B cell (primary cell): ENCODE measurements around the gene PPP3CA. TPM values are rescaled to one million over a fixed set of nuclear protein-coding genes. Genes with fewer than 3 reads are reported as not detected.

Experiments used
- ATAC-seq: fragments of 200-7000 bp; cut with Tn5 transposase; one replicate; pipeline ENCODE4 v1.10.0; 2021; ENCODE audit warnings: low read depth, mild to moderate bottlenecking, moderate number of reproducible peaks, moderate library complexity
- CTCF ChIA-PET: fragments of 350-600 bp; sonication (Branson Sonifier 250); formaldehyde crosslinking; loops from one replicate; lab custom pipeline; 2021; ENCODE audit warnings: antibody characterized with exemption, inconsistent platforms; lab: Charles Lee
- POLR2A ChIA-PET: fragments of 350-600 bp; sonication (Branson Sonifier 250); formaldehyde crosslinking; loops from one replicate; lab custom pipeline; 2021; ENCODE audit warnings: antibody characterized with exemption; lab: Charles Lee
- DNase-seq: peaks from one replicate; pipeline ENCODE4 v3.0.0; 2013
- H2AFZ ChIP-seq: 2 replicates; pipeline ENCODE4 v1.6.1; 2012; ENCODE audit warnings: mild to moderate bottlenecking, low read depth, low read length; ENCODE audit not compliant: insufficient read depth, poor library complexity, severe bottlenecking
- H3K27ac ChIP-seq, 2 donors: 1 replicate in 1 of 2; 2 replicates in 1 of 2; pipeline ENCODE4 v1.5.1; 2012 to 2013; ENCODE audit warnings: low read length in 2 of 2, mild to moderate bottlenecking in 2 of 2, moderate library complexity in 1 of 2
- H3K27me3 ChIP-seq, 4 experiments: fragments of 200-600 bp in 1 of 4; sonication (generic) in 1 of 4; replicated peaks in 1 of 4; 1 replicate in 2 of 4; 2 replicates in 2 of 4; pipeline versions ENCODE4 v1.6.1 to v1.7.0; 2013 to 2016; ENCODE audit warnings: low read length in 3 of 4, mild to moderate bottlenecking in 2 of 4, mixed read lengths in 1 of 4, moderate library complexity in 1 of 4; ENCODE audit not compliant: insufficient read depth in 4 of 4, control insufficient read depth in 3 of 4; ENCODE audit errors: control extremely low read depth in 1 of 4
- H3K36me3 ChIP-seq, 2 experiments: replicated peaks in 1 of 2; 1 replicate in 1 of 2; 2 replicates in 1 of 2; pipeline versions ENCODE4 v1.6.1 to v1.7.1; 2013; ENCODE audit warnings: low read length in 1 of 2; ENCODE audit not compliant: insufficient read depth in 2 of 2, control insufficient read depth in 1 of 2; ENCODE audit errors: control extremely low read depth in 1 of 2, extremely low read depth in 1 of 2
- H3K4me1 ChIP-seq, 2 donors: fragments of 200-600 bp in 1 of 2; sonication (generic) in 1 of 2; 1 replicate in 1 of 2; 2 replicates in 1 of 2; pipeline versions ENCODE4 v1.5.1 to v1.6.1; 2013 to 2017; ENCODE audit warnings: low read length in 2 of 2; ENCODE audit not compliant: control insufficient read depth in 2 of 2, insufficient read depth in 2 of 2
- H3K4me2 ChIP-seq: replicated peaks from 2 replicates; pipeline ENCODE3; 2012; ENCODE audit warnings: mild to moderate bottlenecking, low read depth, low read length; ENCODE audit not compliant: poor library complexity, severe bottlenecking
- H3K4me3 ChIP-seq, 5 experiments: fragments of 200-600 bp in 1 of 5; sonication (generic) in 1 of 5; 1 replicate in 3 of 5; 2 replicates in 2 of 5; pipeline versions ENCODE4 v1.5.1 to v1.7.0; 2011 to 2016; ENCODE audit warnings: low read length in 4 of 5, mild to moderate bottlenecking in 4 of 5, low read depth in 2 of 5, control low read depth in 1 of 5, moderate library complexity in 1 of 5; ENCODE audit not compliant: insufficient read depth in 1 of 5; ENCODE audit errors: control extremely low read depth in 1 of 5, extremely low read depth in 1 of 5
- H3K79me2 ChIP-seq: fragments of 200-600 bp; sonication (generic); one replicate; pipeline ENCODE4 v1.6.0; 2016; ENCODE audit warnings: low read length; ENCODE audit not compliant: control insufficient read depth, insufficient read depth
- H3K9ac ChIP-seq: fragments of 200-600 bp; sonication (generic); 2 replicates; pipeline ENCODE4 v1.6.1; 2017; ENCODE audit warnings: mild to moderate bottlenecking, low read length, moderate library complexity
- H3K9me3 ChIP-seq, 3 donors: one replicate each; pipeline versions ENCODE4 v1.6.1 to v1.7.1; 2013; ENCODE audit warnings: low read length in 2 of 3; ENCODE audit not compliant: control insufficient read depth in 2 of 3, insufficient read depth in 1 of 3; ENCODE audit errors: control extremely low read depth in 1 of 3
- H4K20me1 ChIP-seq: 2 replicates; pipeline ENCODE4 v1.6.0; 2012; ENCODE audit warnings: mild to moderate bottlenecking, low read length; ENCODE audit not compliant: insufficient read depth, control insufficient read depth, poor library complexity, severe bottlenecking
- H3K27ac Mint-ChIP-seq: one replicate; pipeline ENCODE4 v1.8.0; 2021; ENCODE audit warnings: mixed read lengths
- H3K27me3 Mint-ChIP-seq: one replicate; pipeline ENCODE4 v1.8.0; 2021; ENCODE audit warnings: mixed read lengths
- H3K4me1 Mint-ChIP-seq: one replicate; pipeline ENCODE4 v1.8.0; 2021; ENCODE audit warnings: mixed read lengths
- H3K4me3 Mint-ChIP-seq: one replicate; pipeline ENCODE4 v1.8.0; 2021; ENCODE audit warnings: mixed read lengths
- H3K9me3 Mint-ChIP-seq: one replicate; pipeline ENCODE4 v1.8.0; 2022; ENCODE audit warnings: mixed read lengths; ENCODE audit not compliant: insufficient read depth
- EZH2 ChIP-seq: IDR thresholded peaks from 2 replicates; pipeline ENCODE4 v1.6.1; 2012; ENCODE audit warnings: borderline replicate concordance, low read depth, mild to moderate bottlenecking, moderate library complexity, low read length; ENCODE audit not compliant: insufficient read depth, poor library complexity, severe bottlenecking
- WGBS: methylation state at CpG from one replicate; pipeline ENCODE4 v1.1.5; 2013; ENCODE audit warnings: missing lambda C conversion rate; ENCODE audit not compliant: insufficient coverage; 5-methylcytosine and 5-hydroxymethylcytosine counted together
- intact Hi-C: fragments of 100-400 bp; cut with micrococcal nuclease; formaldehyde crosslinking; loops from one replicate; pipeline ENCODE4 v1.10.0; 2022
- polyA plus RNA-seq: library from polyadenylated mRNA; depleted of rRNA; stranded (reverse); fragments of >200 nt; gene quantifications from 2 replicates; pipeline ENCODE4 v1.2.3, GENCODE V29; 2012
- total RNA-seq, 2 donors: library from RNA; stranded (reverse); fragments of 120-200 nt in 1 of 2; gene quantifications; 1 replicate in 1 of 2; 2 replicates in 1 of 2; pipeline versions ENCODE4 v1.2.3 to v1.2.4, GENCODE V29; 2013 to 2022
- TF ChIP-seq, protein P1 (sequence below): fragments of 200-600 bp; IDR thresholded peaks from one replicate; pipeline ENCODE4 v1.8.0; 2022; ENCODE audit warnings: antibody characterized with exemption, mild to moderate bottlenecking

The PPP3CA gene
- total and polyA plus RNA-seq, 2 donors (not counting 1 experiment from before 2014, with no cell fraction given), result 14.3 to 85.1 TPM

DNA sequence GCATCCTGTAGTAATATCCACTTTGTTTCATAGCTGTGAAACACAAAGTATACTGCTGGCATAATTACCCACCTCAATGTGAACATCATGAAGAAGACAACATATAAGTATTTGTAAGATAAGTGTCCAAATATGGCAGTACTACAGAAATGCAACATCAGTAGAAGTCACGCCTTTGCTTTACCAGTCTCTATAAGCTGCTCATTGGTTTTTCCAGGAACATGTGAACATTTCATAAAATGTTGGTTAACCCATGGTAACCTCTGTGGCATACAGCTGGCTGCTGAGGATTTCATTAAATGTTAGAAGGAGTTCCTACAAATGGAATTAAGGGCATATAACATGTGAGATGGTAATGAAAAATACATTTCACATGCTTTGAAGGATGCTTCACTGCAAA is 77.6 kb downstream of the PPP3CA start:
- ATAC-seq, result no peak
- Mint-ChIP-seq H3K27me3 (no peaks in the 10 kb centered on the region), H3K9me3 (no peaks in the 10 kb centered on the region), H3K4me3 (no peak overlapping the region), H3K4me1 (peaks cover 63% of the 10 kb centered on the region), H3K27ac (no peak overlapping the region)
- TF ChIP-seq, protein P1, sequence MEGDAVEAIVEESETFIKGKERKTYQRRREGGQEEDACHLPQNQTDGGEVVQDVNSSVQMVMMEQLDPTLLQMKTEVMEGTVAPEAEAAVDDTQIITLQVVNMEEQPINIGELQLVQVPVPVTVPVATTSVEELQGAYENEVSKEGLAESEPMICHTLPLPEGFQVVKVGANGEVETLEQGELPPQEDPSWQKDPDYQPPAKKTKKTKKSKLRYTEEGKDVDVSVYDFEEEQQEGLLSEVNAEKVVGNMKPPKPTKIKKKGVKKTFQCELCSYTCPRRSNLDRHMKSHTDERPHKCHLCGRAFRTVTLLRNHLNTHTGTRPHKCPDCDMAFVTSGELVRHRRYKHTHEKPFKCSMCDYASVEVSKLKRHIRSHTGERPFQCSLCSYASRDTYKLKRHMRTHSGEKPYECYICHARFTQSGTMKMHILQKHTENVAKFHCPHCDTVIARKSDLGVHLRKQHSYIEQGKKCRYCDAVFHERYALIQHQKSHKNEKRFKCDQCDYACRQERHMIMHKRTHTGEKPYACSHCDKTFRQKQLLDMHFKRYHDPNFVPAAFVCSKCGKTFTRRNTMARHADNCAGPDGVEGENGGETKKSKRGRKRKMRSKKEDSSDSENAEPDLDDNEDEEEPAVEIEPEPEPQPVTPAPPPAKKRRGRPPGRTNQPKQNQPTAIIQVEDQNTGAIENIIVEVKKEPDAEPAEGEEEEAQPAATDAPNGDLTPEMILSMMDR, result no peak
- no peak for TF ChIP-seq EZH2
- Histone ChIP-seq H3K79me2 (peaks cover 98% of the 10 kb centered on the region), H3K9ac (no peak overlapping the region), H2AFZ (no peak overlapping the region), H3K9me3 (no peaks in the 10 kb centered on the region), H4K20me1 (peaks cover 50% of the 10 kb centered on the region), H3K27me3 (no peaks in the 10 kb centered on the region), H3K4me1 (peaks cover 11 to 27% of the 10 kb centered on the region in 2 donors), H3K27ac (no peak overlapping the region), H3K36me3 (no peaks in the 10 kb centered on the region), H3K4me2 (no peak overlapping the region), H3K4me3 (no peak overlapping the region)
- intact Hi-C loops, result loop anchor here (5.0 kb wide), 1 partner anchor 37 kb away; no protein-coding TSS in a partner anchor
- no peak for DNase-seq
- ChIA-PET POLR2A (interaction anchor here (0.7 kb wide), 1 partner anchor 23 kb away, joined by 3 read pairs; no protein-coding TSS in a partner anchor), CTCF (interaction anchor here (0.7 to 1.0 kb wide), 2 partner anchors 43 to 100 kb away, joined by 3 read pairs; no protein-coding TSS in a partner anchor)
- WGBS, result no CpG with 5 or more reads among the region's 1 CpG

DNA sequence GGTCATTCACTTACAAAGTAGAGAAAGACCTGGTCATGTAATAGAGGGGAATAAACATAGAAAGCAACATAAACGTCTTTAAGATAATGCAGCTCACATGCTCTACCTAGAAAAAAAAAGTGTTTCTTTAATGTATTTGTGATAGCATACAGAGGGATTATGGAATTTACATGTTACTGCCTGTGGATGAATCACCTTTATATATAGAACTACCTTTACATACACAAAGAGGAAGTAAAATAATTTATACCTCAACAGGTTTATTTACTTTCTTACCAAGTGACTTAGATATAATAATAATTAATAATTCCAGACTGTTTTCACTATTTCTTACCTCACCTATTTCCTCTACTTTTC is 81.5 kb downstream of the PPP3CA start:
- Histone ChIP-seq H3K4me2 (peak overlapping the region; percentile 7), H3K9me3 (no peaks in the 10 kb centered on the region), H3K4me1 (peaks cover 33 to 61% of the 10 kb centered on the region in 2 donors), H3K4me3 (no peak overlapping the region), H3K36me3 (no peaks in the 10 kb centered on the region), H2AFZ (no peak overlapping the region), H4K20me1 (peaks cover 58% of the 10 kb centered on the region), H3K9ac (no peak overlapping the region), H3K27ac (no peak overlapping the region), H3K27me3 (no peaks in the 10 kb centered on the region), H3K79me2 (peaks cover 89% of the 10 kb centered on the region)
- CTCF ChIA-PET, result no interaction called here
- DNase-seq, result no peak
- WGBS, result no CpG with 5 or more reads among the region's 1 CpG
- Mint-ChIP-seq H3K4me1 (peaks cover 79% of the 10 kb centered on the region), H3K27ac (peak overlapping the region; percentile 76), H3K4me3 (peak overlapping the region; percentile 63), H3K9me3 (no peaks in the 10 kb centered on the region), H3K27me3 (no peaks in the 10 kb centered on the region)
- intact Hi-C loops, result loop anchor here (2.0 to 5.0 kb wide), 2 partner anchors 17 to 33 kb away; no protein-coding TSS in a partner anchor
- TF ChIP-seq, protein P1, result no peak
- TF ChIP-seq EZH2, result no peak
- POLR2A ChIA-PET, result no interaction called here
- no peak for ATAC-seq
